Measurements from ENCODE around the gene TMEM91.

Gene TMEM91

GRCh38 chr19:41411968-41412265, 35.6 kb downstream of the TMEM91 start:
- Histone ChIP-seq H3K27ac (no peak overlapping the region), H3K27me3 (ENCODE audit: insufficient read depth, low read depth, severe bottlenecking) (no peaks in the 10 kb centered on the region), H3K4me3 (ENCODE audit: low read depth, low read length) (no peak overlapping the region), H3K9me3 (ENCODE audit: severe bottlenecking) (no peaks in the 10 kb centered on the region), H3K36me3 (no peaks in the 10 kb centered on the region)
- DNase-seq, result no peak
- TF ChIP-seq CTCF (IDR thresholded peaks at IDR 0.05; ENCODE audit: low read depth, low read length), result no peak

GRCh38 chr19:41412953-41413352, 36.6 kb downstream of the TMEM91 start:
- Histone ChIP-seq H3K9me3 (ENCODE audit: severe bottlenecking) (no peaks in the 10 kb centered on the region), H3K27ac (no peak overlapping the region), H3K36me3 (no peaks in the 10 kb centered on the region), H3K27me3 (ENCODE audit: insufficient read depth, low read depth, severe bottlenecking) (no peaks in the 10 kb centered on the region), H3K4me3 (ENCODE audit: low read depth, low read length) (no peak overlapping the region)
- TF ChIP-seq CTCF (IDR thresholded peaks at IDR 0.05; ENCODE audit: low read depth, low read length), result no peak
- no peak for DNase-seq

GRCh38 chr19:41413947-41414346, 37.6 kb downstream of the TMEM91 start:
- Histone ChIP-seq H3K9me3 (ENCODE audit: severe bottlenecking) (no peaks in the 10 kb centered on the region), H3K27ac (no peak overlapping the region), H3K36me3 (peaks cover 2% of the 10 kb centered on the region; the same call in 1 of the 2 replicates), H3K4me3 (ENCODE audit: low read depth, low read length) (no peak overlapping the region), H3K27me3 (ENCODE audit: insufficient read depth, low read depth, severe bottlenecking) (no peaks in the 10 kb centered on the region)
- no peak for TF ChIP-seq CTCF (IDR thresholded peaks at IDR 0.05; ENCODE audit: low read depth, low read length)
- no peak for DNase-seq

- H3K4me3 ChIP-seq (ENCODE audit: low read depth, low read length), result no peak overlapping the region
- TF ChIP-seq CTCF (IDR thresholded peaks at IDR 0.05; ENCODE audit: low read depth, low read length), result no peak
- peaks cover 5% of the 10 kb centered on the region; the same call in 1 of the 2 replicates for H3K36me3 ChIP-seq
- no peaks in the 10 kb centered on the region for H3K27me3 ChIP-seq (ENCODE audit: insufficient read depth, low read depth, severe bottlenecking)
- no peak overlapping the region for H3K27ac ChIP-seq
- no peaks in the 10 kb centered on the region for H3K9me3 ChIP-seq (ENCODE audit: severe bottlenecking)
- DNase-seq, result no peak
Measured at GRCh38 chr19:41414461-41414860, 38.1 kb downstream of the TMEM91 start.

GRCh38 chr19:41415154-41415571, 38.8 kb downstream of the TMEM91 start:
- no peak for TF ChIP-seq CTCF (IDR thresholded peaks at IDR 0.05; ENCODE audit: low read depth, low read length)
- Histone ChIP-seq H3K9me3 (ENCODE audit: severe bottlenecking) (no peaks in the 10 kb centered on the region), H3K27me3 (ENCODE audit: insufficient read depth, low read depth, severe bottlenecking) (no peaks in the 10 kb centered on the region), H3K36me3 (peaks cover 9% of the 10 kb centered on the region; the same call in 1 of the 2 replicates), H3K4me3 (ENCODE audit: low read depth, low read length) (no peak overlapping the region), H3K27ac (no peak overlapping the region)
- no peak for DNase-seq

- DNase-seq, result no peak
- H3K36me3 ChIP-seq, result peaks cover 11% of the 10 kb centered on the region; the same call in 1 of the 2 replicates
- H3K4me3 ChIP-seq (ENCODE audit: low read depth, low read length), result no peak overlapping the region
- H3K27ac ChIP-seq, result no peak overlapping the region
- H3K9me3 ChIP-seq (ENCODE audit: severe bottlenecking), result no peaks in the 10 kb centered on the region
- no peak for TF ChIP-seq CTCF (IDR thresholded peaks at IDR 0.05; ENCODE audit: low read depth, low read length)
- no peaks in the 10 kb centered on the region for H3K27me3 ChIP-seq (ENCODE audit: insufficient read depth, low read depth, severe bottlenecking)
Measured at GRCh38 chr19:41416194-41416674, 39.9 kb downstream of the TMEM91 start.
